ENCODE data around the gene LHPP.

Gene LHPP

GRCh38 chr10:124470544-124471434 lies 9.2 kb downstream of the LHPP start:
- H3K4me2 ChIP-seq (ENCODE audit: low read length), result no peak overlapping the region
- H3K9me3 ChIP-seq (ENCODE audit: control insufficient read depth, insufficient read depth, low read length), result no peaks in the 10 kb centered on the region
- no peaks in the 10 kb centered on the region for H4K20me1 ChIP-seq (ENCODE audit: control insufficient read depth, insufficient read depth, low read depth, low read length)
- TF ChIP-seq EZH2phosphoT487 (IDR thresholded peaks at IDR 0.05; ENCODE audit: borderline replicate concordance, low read length), result no peak
- no peak for TF ChIP-seq CTCF (IDR thresholded peaks at IDR 0.05; ENCODE audit: low read depth, low read length, poor library complexity, severe bottlenecking)
- no peaks in the 10 kb centered on the region for H3K9me2 ChIP-seq (replicated peaks; ENCODE audit: control insufficient read depth, low read length)
- no peaks in the 10 kb centered on the region for H3K27me3 ChIP-seq (ENCODE audit: control insufficient read depth, low read length)
- no peak overlapping the region for H3K27ac ChIP-seq (ENCODE audit: low read depth, low read length)
- peaks cover 5% of the 10 kb centered on the region for H3K4me1 ChIP-seq (ENCODE audit: control insufficient read depth, low read length)
- no peaks in the 10 kb centered on the region for H3F3A ChIP-seq (ENCODE audit: control insufficient read depth, insufficient read depth)
- H3K4me3 ChIP-seq (ENCODE audit: low read length), result no peak overlapping the region
- H3K79me2 ChIP-seq (ENCODE audit: control insufficient read depth, low read length), result no peaks in the 10 kb centered on the region
- no peaks in the 10 kb centered on the region for H3K36me3 ChIP-seq (ENCODE audit: control insufficient read depth, low read length)

GRCh38 chr10:124472071-124472470 lies 10.4 kb downstream of the LHPP start:
- no peaks in the 10 kb centered on the region for H3K9me3 ChIP-seq (ENCODE audit: control insufficient read depth, insufficient read depth, low read length)
- no peaks in the 10 kb centered on the region for H3K36me3 ChIP-seq (ENCODE audit: control insufficient read depth, low read length)
- H3K4me3 ChIP-seq (ENCODE audit: low read length), result no peak overlapping the region
- H3K9me2 ChIP-seq (replicated peaks; ENCODE audit: control insufficient read depth, low read length), result no peaks in the 10 kb centered on the region
- no peaks in the 10 kb centered on the region for H4K20me1 ChIP-seq (ENCODE audit: control insufficient read depth, insufficient read depth, low read depth, low read length)
- H3K27ac ChIP-seq (ENCODE audit: low read depth, low read length), result no peak overlapping the region
- no peaks in the 10 kb centered on the region for H3F3A ChIP-seq (ENCODE audit: control insufficient read depth, insufficient read depth)
- TF ChIP-seq CTCF (IDR thresholded peaks at IDR 0.05; ENCODE audit: low read depth, low read length, poor library complexity, severe bottlenecking), result no peak
- TF ChIP-seq EZH2phosphoT487 (IDR thresholded peaks at IDR 0.05; ENCODE audit: borderline replicate concordance, low read length), result no peak
- no peak overlapping the region for H3K4me2 ChIP-seq (ENCODE audit: low read length)
- no peaks in the 10 kb centered on the region for H3K4me1 ChIP-seq (ENCODE audit: control insufficient read depth, low read length)
- no peaks in the 10 kb centered on the region for H3K79me2 ChIP-seq (ENCODE audit: control insufficient read depth, low read length)
- no peaks in the 10 kb centered on the region for H3K27me3 ChIP-seq (ENCODE audit: control insufficient read depth, low read length)

GRCh38 chr10:124473070-124473469 lies 11.4 kb downstream of the LHPP start:
- no peak overlapping the region for H3K4me2 ChIP-seq (ENCODE audit: low read length)
- H3K27ac ChIP-seq (ENCODE audit: low read depth, low read length), result no peak overlapping the region
- H3K9me3 ChIP-seq (ENCODE audit: control insufficient read depth, insufficient read depth, low read length), result no peaks in the 10 kb centered on the region
- no peak overlapping the region for H3K4me3 ChIP-seq (ENCODE audit: low read length)
- H3K79me2 ChIP-seq (ENCODE audit: control insufficient read depth, low read length), result no peaks in the 10 kb centered on the region
- H3K4me1 ChIP-seq (ENCODE audit: control insufficient read depth, low read length), result no peaks in the 10 kb centered on the region
- no peaks in the 10 kb centered on the region for H3K9me2 ChIP-seq (replicated peaks; ENCODE audit: control insufficient read depth, low read length)
- TF ChIP-seq EZH2phosphoT487 (IDR thresholded peaks at IDR 0.05; ENCODE audit: borderline replicate concordance, low read length), result no peak
- TF ChIP-seq CTCF (IDR thresholded peaks at IDR 0.05; ENCODE audit: low read depth, low read length, poor library complexity, severe bottlenecking), result no peak
- H4K20me1 ChIP-seq (ENCODE audit: control insufficient read depth, insufficient read depth, low read depth, low read length), result no peaks in the 10 kb centered on the region
- H3F3A ChIP-seq (ENCODE audit: control insufficient read depth, insufficient read depth), result no peaks in the 10 kb centered on the region
- no peaks in the 10 kb centered on the region for H3K27me3 ChIP-seq (ENCODE audit: control insufficient read depth, low read length)
- H3K36me3 ChIP-seq (ENCODE audit: control insufficient read depth, low read length), result no peaks in the 10 kb centered on the region
